Psoas muscle (tissue), 8 donors: ENCODE measurements around the gene MMS22L. TPM values are rescaled to one million over a fixed set of nuclear protein-coding genes. Genes with fewer than 3 reads are reported as not detected.
"Not testable (repeated sequence)": the region's sequence is repeated elsewhere in the genome, so short reads cannot be mapped to it uniquely, and the experiment has no call there.

Experiments used
- ATAC-seq, 4 donors: fragments of 200-7000 bp; cut with Tn5 transposase; one replicate each; pipeline ENCODE4 v1.9.1; 2020; ENCODE audit warnings: moderate library complexity in 3 of 4, mild to moderate bottlenecking in 2 of 4
- DNase-seq, 2 donors: peaks; one replicate each; pipeline ENCODE4 v3.0.0-alpha.2; 2020
- H3K27ac ChIP-seq: fragments of 200-600 bp; one replicate; pipeline ENCODE4 v1.8.0; 2022
- H3K27me3 ChIP-seq, 3 donors: fragments of 200-600 bp in 1 of 3; one replicate each; pipeline versions ENCODE4 v1.6.1 to v1.8.0; 2013 to 2022; ENCODE audit warnings: low read length in 2 of 3, mild to moderate bottlenecking in 2 of 3, moderate library complexity in 1 of 3; ENCODE audit not compliant: insufficient read depth in 3 of 3
- H3K36me3 ChIP-seq, 2 donors: fragments of 200-600 bp in 1 of 2; one replicate each; pipeline versions ENCODE4 v1.6.1 to v1.8.0; 2013 to 2022; ENCODE audit warnings: low read depth in 1 of 2, mild to moderate bottlenecking in 1 of 2, moderate library complexity in 1 of 2; ENCODE audit not compliant: insufficient read depth in 1 of 2
- H3K4me1 ChIP-seq: fragments of 200-600 bp; one replicate; pipeline ENCODE4 v1.8.0; 2022
- H3K4me3 ChIP-seq: fragments of 200-600 bp; one replicate; pipeline ENCODE4 v1.8.0; 2022; ENCODE audit warnings: mild to moderate bottlenecking
- H3K9me3 ChIP-seq: fragments of 200-600 bp; one replicate; pipeline ENCODE4 v1.8.0; 2022
- CTCF ChIP-seq: fragments of 200-600 bp; IDR thresholded peaks from one replicate; pipeline ENCODE4 v1.8.0; 2022; ENCODE audit warnings: antibody characterized with exemption
- WGBS, 3 donors: extraction: QIAGEN DNeasy Blood & Tissue Kit; methylation state at CpG; one replicate each; pipeline versions ENCODE4 v1.1.6 to v1.1.7; 2013; 5-methylcytosine and 5-hydroxymethylcytosine counted together
- intact Hi-C, 2 donors: fragments of 100-400 bp; cut with DNase I; formaldehyde crosslinking; loops; one replicate each; pipeline versions ENCODE4 v1.11.0 to v1.14.2; 2022
- polyA plus RNA-seq, 3 donors: library from polyadenylated mRNA; stranded (reverse); fragments of 200-250 nt; gene quantifications; one replicate each; pipeline ENCODE4 v1.2.3, GENCODE V29; 2013
- total RNA-seq, 4 donors: library from RNA; stranded (reverse); fragmentation: NEBNext Ultra II Directional in 2 of 4; extraction: Animal tissue kit (Norgen Biotek cat#: 25700) in 2 of 4; gene quantifications; one replicate each; pipeline versions ENCODE4 v1.2.1 to v1.2.4, GENCODE V29; 2021 to 2023
- donor health status: healthy with polysubstance abuse.
- donor health status: DM: no; HTN: no; CAD: no; lungs with moderate emphysema.
- donor health status: Bipolar disorder and iron deficiency.
- donor health status: healthy.
- donor health status: DM: yes; HTN: yes; CAD: no.
- donor health status: DM: no; HTN: no; CAD: no.
- donor health status: DM: no; HTN: no; CAD: no.
- donor health status: DM: yes; HTN: yes; CAD: no.

MMS22L gene
- total and polyA plus RNA-seq, 7 donors, result 0.31 to 1.6 (median 1.1) TPM

GRCh38 chr6:97160280-97160679, 122.7 kb downstream of the MMS22L start:
- H3K36me3 ChIP-seq, result no peaks in the 10 kb centered on the region
- H3K4me3 ChIP-seq, result no peak overlapping the region
- intact Hi-C loops, result no loop called here
- no peak for ATAC-seq
- no peaks in the 10 kb centered on the region for H3K4me1 ChIP-seq
- no peaks in the 10 kb centered on the region for H3K27me3 ChIP-seq
- no peak for TF ChIP-seq CTCF
- peaks cover 2% of the 10 kb centered on the region for H3K9me3 ChIP-seq
- no peak overlapping the region for H3K27ac ChIP-seq
- no peak for DNase-seq

- ATAC-seq, H3K27me3 ChIP-seq, DNase-seq, H3K4me3 ChIP-seq, H3K9me3 ChIP-seq, H3K36me3 ChIP-seq, intact Hi-C loops, H3K4me1 ChIP-seq, H3K27ac ChIP-seq: not testable (repeated sequence)
- 99 to 100% (median 99%) methylated on average over 5 of the region's 5 CpGs for WGBS, 3 donors
Observed at GRCh38 chr6:97155447-97155846, 127.6 kb downstream of the MMS22L start.

- Histone ChIP-seq H3K4me3 (no peak overlapping the region), H3K4me1 (no peaks in the 10 kb centered on the region), H3K9me3 (peaks cover 2% of the 10 kb centered on the region), H3K27me3 (no peaks in the 10 kb centered on the region), H3K27ac (no peak overlapping the region), H3K36me3 (peaks cover 0 to 7% of the 10 kb centered on the region in 2 donors)
- ATAC-seq (no peak), DNase-seq (no peak)
- WGBS, 3 donors, result 93 to 95% (median 93%) methylated on average over 3 of the region's 3 CpGs
- intact Hi-C loops, result no loop called here
- TF ChIP-seq CTCF, result no peak
Observed at GRCh38 chr6:97154015-97154414, 129.0 kb downstream of the MMS22L start.

GRCh38 chr6:97151601-97152000, 131.4 kb downstream of the MMS22L start:
- TF ChIP-seq CTCF, result no peak
- H3K27ac ChIP-seq, result no peak overlapping the region
- H3K4me3 ChIP-seq, result no peak overlapping the region
- intact Hi-C loops, result no loop called here
- DNase-seq, result no peak
- no peak for ATAC-seq
- no peaks in the 10 kb centered on the region for H3K4me1 ChIP-seq
- peaks cover 0 to 7% of the 10 kb centered on the region in 2 donors for H3K36me3 ChIP-seq
- H3K27me3 ChIP-seq, result no peaks in the 10 kb centered on the region
- H3K9me3 ChIP-seq, result peaks cover 2% of the 10 kb centered on the region

- Histone ChIP-seq H3K4me3 (no peak overlapping the region), H3K36me3 (peaks cover 0 to 7% of the 10 kb centered on the region in 2 donors), H3K9me3 (peaks cover 2% of the 10 kb centered on the region), H3K27me3 (no peaks in the 10 kb centered on the region), H3K4me1 (no peaks in the 10 kb centered on the region), H3K27ac (no peak overlapping the region)
- no peak for DNase-seq
- ATAC-seq, result no peak
- intact Hi-C loops, result no loop called here
- TF ChIP-seq CTCF, result no peak
- WGBS, 3 donors, result 97 to 99% (median 98%) methylated on average over 3 of the region's 3 CpGs
Observed at GRCh38 chr6:97150932-97151331, 132.1 kb downstream of the MMS22L start.
